Keratinocyte (primary cell): ENCODE measurements around the gene SLC8A3. TPM values are rescaled to one million over a fixed set of nuclear protein-coding genes. Genes with fewer than 3 reads are reported as not detected.

ENCODE experiments used
- DNase-seq: peaks from one replicate; pipeline ENCODE4 v3.0.0-alpha.2; 2011; ENCODE audit warnings: low read depth, missing footprints, low spot score
- FAIRE-seq: peaks from 2 replicates; lab custom pipeline; 2011; peaks lifted over from hg19 to GRCh38; lab: Jason Lieb, UNC
- H2AFZ ChIP-seq: 2 replicates; pipeline ENCODE4 v1.6.0; 2012; ENCODE audit warnings: low read length, control low read depth, inconsistent platforms; ENCODE audit not compliant: control insufficient read depth
- H3K27ac ChIP-seq: 2 replicates; pipeline ENCODE4 v1.5.1; 2011; ENCODE audit warnings: low read length; ENCODE audit not compliant: control insufficient read depth, insufficient read depth
- H3K27me3 ChIP-seq: 3 replicates; pipeline ENCODE4 v1.6.0; 2011; ENCODE audit warnings: low read length; ENCODE audit not compliant: control insufficient read depth, insufficient read depth; ENCODE audit errors: extremely low read depth
- H3K36me3 ChIP-seq, 2 experiments: 2 replicates in 1 of 2; 3 replicates in 1 of 2; pipeline ENCODE4 v1.5.1; 2011; ENCODE audit warnings: low read length in 2 of 2, mild to moderate bottlenecking in 1 of 2; ENCODE audit not compliant: control insufficient read depth in 2 of 2, insufficient read depth in 2 of 2; ENCODE audit errors: extremely low read depth in 1 of 2
- H3K4me1 ChIP-seq: 3 replicates; pipeline ENCODE4 v1.5.1; 2011; ENCODE audit warnings: low read length; ENCODE audit not compliant: control insufficient read depth, insufficient read depth; ENCODE audit errors: extremely low read depth
- H3K4me2 ChIP-seq: 3 replicates; pipeline ENCODE4 v1.6.0; 2011; ENCODE audit warnings: low read depth, low read length; ENCODE audit not compliant: control insufficient read depth, insufficient read depth; ENCODE audit errors: extremely low read depth
- H3K4me3 ChIP-seq, 3 experiments: fragments of 200-600 bp in 1 of 3; sonication (generic) in 1 of 3; 2 replicates in 2 of 3; 3 replicates in 1 of 3; pipeline ENCODE4 v1.5.1; 2011 to 2016; ENCODE audit warnings: low read length in 3 of 3, mild to moderate bottlenecking in 3 of 3, control low read depth in 2 of 3, inconsistent platforms in 1 of 3, low read depth in 1 of 3, mixed read lengths in 1 of 3, mixed run types in 1 of 3, moderate library complexity in 1 of 3; ENCODE audit not compliant: control insufficient read depth in 2 of 3, insufficient read depth in 2 of 3; ENCODE audit errors: extremely low read depth in 1 of 3
- H3K79me2 ChIP-seq: 2 replicates; pipeline ENCODE4 v1.6.0; 2012; ENCODE audit warnings: low read length; ENCODE audit not compliant: control insufficient read depth, insufficient read depth
- H3K9ac ChIP-seq: 3 replicates; pipeline ENCODE4 v1.6.0; 2011; ENCODE audit warnings: low read length; ENCODE audit not compliant: control insufficient read depth, insufficient read depth; ENCODE audit errors: extremely low read depth
- H3K9me1 ChIP-seq: 3 replicates; pipeline ENCODE4 v1.6.0; 2011; ENCODE audit warnings: low read length; ENCODE audit not compliant: control insufficient read depth, insufficient read depth; ENCODE audit errors: extremely low read depth
- H3K9me3 ChIP-seq: 2 replicates; pipeline ENCODE4 v1.5.1; 2012; ENCODE audit warnings: low read depth, low read length; ENCODE audit not compliant: control insufficient read depth
- H4K20me1 ChIP-seq: 3 replicates; pipeline ENCODE4 v1.6.0; 2011; ENCODE audit warnings: low read length; ENCODE audit not compliant: control insufficient read depth, insufficient read depth; ENCODE audit errors: extremely low read depth
- EZH2 ChIP-seq: IDR thresholded peaks from one replicate; pipeline ENCODE4 v1.6.1; 2012; ENCODE audit warnings: inconsistent platforms, mild to moderate bottlenecking, low read length, moderate library complexity
- dilution Hi-C: fragments of 300-500 bp; cut with MboI; formaldehyde crosslinking; loops from one replicate; pipeline ENCODE4 v1.7.0; 2020; ENCODE audit warnings: low sequenced_read_pairs; ENCODE audit not compliant: extremely low pct_ligation_motif_present
- polyA plus RNA-seq, 5 experiments: library from polyadenylated mRNA; depleted of rRNA in 3 of 5; stranded (reverse) in 3 of 5; stranded (forward) in 1 of 5; unstranded in 1 of 5; fragments of >200 nt; gene quantifications; 1 replicate in 1 of 5; 2 replicates in 3 of 5; 3 replicates in 1 of 5; pipeline versions ENCODE4 v1.2.1 to v1.2.3, GENCODE V29; 2011 to 2012; ENCODE audit warnings: missing spikeins in 2 of 5, low read depth in 1 of 5, low replicate concordance in 1 of 5
- TF ChIP-seq, protein P1 (sequence below), 3 experiments: IDR thresholded peaks in 1 of 3; conservative IDR thresholded peaks in 1 of 3; optimal IDR thresholded peaks in 1 of 3; 2 replicates in 2 of 3; 3 replicates in 1 of 3; pipeline versions ENCODE3 to v1.5.1; 2011; ENCODE audit warnings: low read length in 3 of 3, mild to moderate bottlenecking in 3 of 3, moderate library complexity in 2 of 3, control low read depth in 1 of 3, inconsistent platforms in 1 of 3; ENCODE audit not compliant: insufficient read depth in 2 of 3; ENCODE audit errors: extremely low read depth in 1 of 3

The SLC8A3 gene
- polyA plus RNA-seq, 1 donor (not counting 4 experiments of a cell fraction or from before 2014, with no cell fraction given): not detected

DNA sequence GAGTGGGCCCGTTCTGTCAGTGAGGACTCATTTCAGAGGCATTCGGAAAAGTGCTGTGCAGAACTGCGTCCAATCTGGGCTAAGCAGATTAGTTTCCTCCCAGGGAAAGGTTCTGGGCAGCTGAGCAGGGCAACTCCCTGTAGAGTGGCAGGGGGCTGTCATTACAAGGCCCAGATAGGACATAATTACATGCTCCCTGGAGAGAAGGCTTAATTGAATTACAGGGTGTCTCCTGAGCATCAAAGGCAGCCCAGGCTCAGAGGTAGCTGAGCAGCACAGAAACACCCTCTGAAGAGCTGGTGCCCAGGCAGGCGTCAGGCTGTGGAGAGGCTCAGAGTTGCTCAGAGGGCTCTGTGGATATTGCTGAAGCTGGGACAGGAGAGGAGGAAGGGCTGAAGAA is 36.0 kb downstream of the SLC8A3 start:
- no peaks in the 10 kb centered on the region for H3K4me1 ChIP-seq
- FAIRE-seq: no peak
- dilution Hi-C loops: no loop called here

DNA sequence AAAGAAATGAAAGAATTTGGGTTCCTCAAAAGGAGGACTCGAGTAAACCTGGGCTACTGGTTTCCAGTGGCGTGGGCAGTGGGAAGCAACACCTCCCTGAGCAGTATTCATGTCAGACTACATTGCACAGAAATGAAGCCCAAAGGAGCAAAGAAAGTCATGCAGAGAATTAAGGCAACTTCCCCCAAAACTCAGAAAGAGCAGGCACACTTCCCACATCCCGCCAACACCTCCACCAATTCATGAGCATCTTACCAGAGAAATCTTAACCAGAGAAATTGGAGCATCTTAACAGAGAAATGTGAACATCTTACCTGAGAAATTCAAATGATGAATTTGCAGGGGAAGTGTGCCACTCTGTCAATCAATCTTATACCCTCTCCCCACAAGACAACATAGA is 36.7 kb downstream of the SLC8A3 start:
- Histone ChIP-seq H3K4me2 (no peak overlapping the region), H3K27ac (no peak overlapping the region), H2AFZ (no peak overlapping the region), H3K9me3 (no peaks in the 10 kb centered on the region), H3K9me1 (no peaks in the 10 kb centered on the region), H3K4me1 (no peaks in the 10 kb centered on the region), H4K20me1 (no peaks in the 10 kb centered on the region), H3K4me3 (no peak overlapping the region), H3K27me3 (no peaks in the 10 kb centered on the region), H3K36me3 (no peaks in the 10 kb centered on the region), H3K9ac (no peak overlapping the region), H3K79me2 (no peaks in the 10 kb centered on the region)
- no peak for TF ChIP-seq EZH2
- TF ChIP-seq, protein P1, sequence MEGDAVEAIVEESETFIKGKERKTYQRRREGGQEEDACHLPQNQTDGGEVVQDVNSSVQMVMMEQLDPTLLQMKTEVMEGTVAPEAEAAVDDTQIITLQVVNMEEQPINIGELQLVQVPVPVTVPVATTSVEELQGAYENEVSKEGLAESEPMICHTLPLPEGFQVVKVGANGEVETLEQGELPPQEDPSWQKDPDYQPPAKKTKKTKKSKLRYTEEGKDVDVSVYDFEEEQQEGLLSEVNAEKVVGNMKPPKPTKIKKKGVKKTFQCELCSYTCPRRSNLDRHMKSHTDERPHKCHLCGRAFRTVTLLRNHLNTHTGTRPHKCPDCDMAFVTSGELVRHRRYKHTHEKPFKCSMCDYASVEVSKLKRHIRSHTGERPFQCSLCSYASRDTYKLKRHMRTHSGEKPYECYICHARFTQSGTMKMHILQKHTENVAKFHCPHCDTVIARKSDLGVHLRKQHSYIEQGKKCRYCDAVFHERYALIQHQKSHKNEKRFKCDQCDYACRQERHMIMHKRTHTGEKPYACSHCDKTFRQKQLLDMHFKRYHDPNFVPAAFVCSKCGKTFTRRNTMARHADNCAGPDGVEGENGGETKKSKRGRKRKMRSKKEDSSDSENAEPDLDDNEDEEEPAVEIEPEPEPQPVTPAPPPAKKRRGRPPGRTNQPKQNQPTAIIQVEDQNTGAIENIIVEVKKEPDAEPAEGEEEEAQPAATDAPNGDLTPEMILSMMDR (optimal IDR thresholded peaks at IDR 0.05 in 1 of 3, IDR thresholded peaks at IDR 0.05 in 1 of 3, conservative IDR thresholded peaks at IDR 0.05 in 1 of 3; ENCODE audit: extremely low read depth in 1 of 3, insufficient read depth in 2 of 3, low read length in 3 of 3): no peak
- DNase-seq (no peak), FAIRE-seq (no peak)
- dilution Hi-C loops: no loop called here

More for the DNA sequence above, 36.0 kb downstream of the SLC8A3 start:
- no peak overlapping the region for H3K27ac ChIP-seq
- H2AFZ ChIP-seq: no peak overlapping the region
- no peak overlapping the region for H3K4me2 ChIP-seq
- H3K9me3 ChIP-seq: no peaks in the 10 kb centered on the region
- DNase-seq: no peak
- H4K20me1 ChIP-seq: no peaks in the 10 kb centered on the region
- H3K9me1 ChIP-seq: no peaks in the 10 kb centered on the region
- H3K79me2 ChIP-seq: no peaks in the 10 kb centered on the region
- TF ChIP-seq EZH2: no peak
- TF ChIP-seq, protein P1 (optimal IDR thresholded peaks at IDR 0.05 in 1 of 3, IDR thresholded peaks at IDR 0.05 in 1 of 3, conservative IDR thresholded peaks at IDR 0.05 in 1 of 3; ENCODE audit: extremely low read depth in 1 of 3, insufficient read depth in 2 of 3, low read length in 3 of 3): no peak
- H3K4me3 ChIP-seq: no peak overlapping the region
- H3K36me3 ChIP-seq: no peaks in the 10 kb centered on the region
- no peak overlapping the region for H3K9ac ChIP-seq
- no peaks in the 10 kb centered on the region for H3K27me3 ChIP-seq
